Measurements from ENCODE around the gene CFAP61. TPM values are rescaled to one million over a fixed set of nuclear protein-coding genes. Genes with fewer than 3 reads are reported as not detected.
"Not testable (repeated sequence)": the region's sequence is repeated elsewhere in the genome, so short reads cannot be mapped to it uniquely, and the experiment has no call there.

CFAP61 gene
- total RNA-seq, 1 donor from 2014 or later, result 73.4 TPM

GRCh38 chr20:20079102-20079784 is 26.9 kb downstream of the CFAP61 start:
- intact Hi-C loops (cut with DNase I), result no loop called here

GRCh38 chr20:20083807-20084206 is 31.5 kb downstream of the CFAP61 start:
- DNase-seq (ENCODE audit: low spot score), result no peak
- intact Hi-C loops (cut with DNase I), result loop anchor here (1.0 to 5.0 kb wide), 2 partner anchors 153 to 483 kb away; no protein-coding TSS in a partner anchor

More at GRCh38 chr20:20079102-20079784, 26.9 kb downstream of the CFAP61 start:
- no peak for DNase-seq (ENCODE audit: low spot score)

GRCh38 chr20:20084296-20084752 is 32.0 kb downstream of the CFAP61 start:
- no peak for DNase-seq (ENCODE audit: low spot score)
- intact Hi-C loops (cut with DNase I), result loop anchor here (1.0 to 5.0 kb wide), 2 partner anchors 153 to 483 kb away; no protein-coding TSS in a partner anchor

GRCh38 chr20:20085071-20085470 is 32.7 kb downstream of the CFAP61 start:
- DNase-seq (ENCODE audit: low spot score), result peak; percentile 82
- intact Hi-C loops (cut with DNase I), result loop anchor here (5.0 kb wide), 1 partner anchor 127 kb away; no protein-coding TSS in a partner anchor

GRCh38 chr20:20085812-20086211 is 33.5 kb downstream of the CFAP61 start:
- DNase-seq (ENCODE audit: low spot score), result no peak
- intact Hi-C loops (cut with DNase I), result loop anchor here (5.0 kb wide), 1 partner anchor 126 kb away; no protein-coding TSS in a partner anchor

GRCh38 chr20:20089018-20089417 is 36.7 kb downstream of the CFAP61 start:
- no peak for DNase-seq (ENCODE audit: low spot score)
- intact Hi-C loops (cut with DNase I), result loop anchor here (5.0 kb wide), 1 partner anchor 123 kb away; no protein-coding TSS in a partner anchor

- intact Hi-C loops (cut with DNase I), result loop anchor here (5.0 kb wide), 2 partner anchors 47 to 122 kb away; no protein-coding TSS in a partner anchor
- no peak for DNase-seq (ENCODE audit: low spot score)
These were observed 37.6 kb downstream of the CFAP61 start for GRCh38 chr20:20089939-20090338.

GRCh38 chr20:20092827-20093226 is 40.5 kb downstream of the CFAP61 start:
- intact Hi-C loops (cut with DNase I), result loop anchor here (5.0 kb wide), 1 partner anchor 44 kb away; no protein-coding TSS in a partner anchor
- no peak for DNase-seq (ENCODE audit: low spot score)

GRCh38 chr20:20094410-20094809 is 42.1 kb downstream of the CFAP61 start:
- intact Hi-C loops (cut with DNase I), result loop anchor here (5.0 kb wide), 1 partner anchor 43 kb away; no protein-coding TSS in a partner anchor
- no peak for DNase-seq (ENCODE audit: low spot score)

GRCh38 chr20:20095114-20095872 is 43.0 kb downstream of the CFAP61 start:
- DNase-seq (ENCODE audit: low spot score), result no peak
- intact Hi-C loops (cut with DNase I), result no loop called here

- no peak for DNase-seq (ENCODE audit: low spot score)
- intact Hi-C loops (cut with DNase I), result no loop called here
These were observed 44.1 kb downstream of the CFAP61 start for GRCh38 chr20:20096421-20096820.

GRCh38 chr20:20100881-20101280 is 48.5 kb downstream of the CFAP61 start:
- DNase-seq (ENCODE audit: low spot score), result no peak
- intact Hi-C loops (cut with DNase I), result no loop called here

GRCh38 chr20:20102163-20102562 is 49.8 kb downstream of the CFAP61 start:
- DNase-seq (ENCODE audit: low spot score), result no peak
- intact Hi-C loops (cut with DNase I), result no loop called here

- intact Hi-C loops (cut with DNase I), result no loop called here
- DNase-seq (ENCODE audit: low spot score), result no peak
These were observed 50.5 kb downstream of the CFAP61 start for GRCh38 chr20:20102716-20103258.

- intact Hi-C loops (cut with DNase I), result no loop called here
These were observed 51.2 kb downstream of the CFAP61 start for GRCh38 chr20:20103486-20103885.

GRCh38 chr20:20123187-20123586 is 70.9 kb downstream of the CFAP61 start:
- intact Hi-C loops (cut with DNase I); DNase-seq (ENCODE audit: low spot score): not testable (repeated sequence)

More at GRCh38 chr20:20103486-20103885, 51.2 kb downstream of the CFAP61 start:
- DNase-seq (ENCODE audit: low spot score), result no peak

GRCh38 chr20:20130399-20130798 is 78.1 kb downstream of the CFAP61 start:
- DNase-seq (ENCODE audit: low spot score), result no peak
- intact Hi-C loops (cut with DNase I), result no loop called here

GRCh38 chr20:20134941-20135575 is 82.7 kb downstream of the CFAP61 start:
- intact Hi-C loops (cut with DNase I), result loop anchor here (5.0 kb wide), 1 partner anchor 43 kb away; no protein-coding TSS in a partner anchor
- DNase-seq (ENCODE audit: low spot score), result no peak

GRCh38 chr20:20136313-20136712 is 84.0 kb downstream of the CFAP61 start:
- intact Hi-C loops (cut with DNase I), result loop anchor here (5.0 kb wide), 1 partner anchor 44 kb away; no protein-coding TSS in a partner anchor
- DNase-seq (ENCODE audit: low spot score), result no peak
